NCI-H345 (cell line): ENCODE results near the gene TXNL4A.

Experiments used
- DNase-seq: peaks from one replicate; lab custom pipeline; 2025; lab: John Stamatoyannopoulos, UW

Gene TXNL4A

DNA sequence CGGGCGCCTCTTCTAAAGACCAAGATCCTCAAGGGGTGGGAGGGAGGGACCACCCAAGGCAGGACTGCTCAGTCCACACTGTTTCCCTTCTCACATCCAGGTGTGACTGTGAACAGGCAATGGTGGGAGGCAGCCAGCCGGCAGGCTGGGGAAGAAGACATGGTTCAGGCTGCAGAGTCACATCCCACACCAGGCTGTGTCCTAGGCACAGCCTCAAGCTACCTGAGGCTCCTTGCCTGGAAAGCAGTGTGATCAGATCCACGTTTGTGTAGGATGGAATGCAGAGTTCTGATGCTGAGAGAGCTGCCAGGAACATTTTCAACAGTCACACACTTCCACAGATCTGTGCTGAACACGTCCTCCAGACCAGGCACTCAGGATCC lies 53.3 kb downstream of the TXNL4A start:
- no peak for DNase-seq

GRCh38 chr18:79934311-79935097 lies 53.9 kb downstream of the TXNL4A start:
- DNase-seq, result no peak

DNA sequence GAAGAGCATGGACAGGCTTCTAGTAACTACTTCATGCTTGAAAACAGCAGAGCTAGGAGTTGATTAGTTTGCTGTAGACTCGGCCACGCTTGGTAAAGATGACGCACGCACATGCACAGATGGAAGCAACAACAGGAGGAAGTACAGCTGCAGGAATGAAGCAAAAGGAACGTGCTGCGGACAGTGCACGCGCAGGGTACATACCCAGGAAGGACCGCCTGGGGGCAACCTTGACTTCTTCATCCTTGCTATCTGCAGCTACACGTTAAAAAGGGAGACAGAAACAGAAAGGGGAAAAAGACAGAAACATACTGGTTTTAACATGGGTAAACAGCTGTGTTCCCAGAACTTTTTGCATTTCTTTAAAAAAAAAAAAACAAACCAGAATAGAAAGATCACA lies 54.6 kb downstream of the TXNL4A start:
- DNase-seq, result no peak

DNA sequence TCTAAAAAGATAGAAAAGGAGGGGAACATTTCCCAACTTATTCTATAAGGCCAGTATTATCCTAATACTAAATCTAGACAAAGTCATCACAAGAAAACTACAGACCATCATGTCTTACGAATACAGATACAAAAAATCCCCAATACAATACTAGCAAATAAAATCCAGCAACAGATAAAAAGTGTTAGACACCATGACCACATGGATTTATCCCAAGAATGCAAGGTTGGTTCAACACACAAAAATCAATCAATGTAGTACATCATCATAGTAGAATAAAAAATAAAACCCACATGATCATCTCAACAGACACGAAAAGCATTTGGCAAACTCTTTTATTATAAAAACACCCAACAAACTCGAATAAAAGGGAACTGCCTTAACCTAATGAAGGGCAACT lies 55.5 kb downstream of the TXNL4A start:
- DNase-seq, result no peak

- no peak for DNase-seq
Observed at GRCh38 chr18:79931475-79931874, 56.9 kb downstream of the TXNL4A start.

DNA sequence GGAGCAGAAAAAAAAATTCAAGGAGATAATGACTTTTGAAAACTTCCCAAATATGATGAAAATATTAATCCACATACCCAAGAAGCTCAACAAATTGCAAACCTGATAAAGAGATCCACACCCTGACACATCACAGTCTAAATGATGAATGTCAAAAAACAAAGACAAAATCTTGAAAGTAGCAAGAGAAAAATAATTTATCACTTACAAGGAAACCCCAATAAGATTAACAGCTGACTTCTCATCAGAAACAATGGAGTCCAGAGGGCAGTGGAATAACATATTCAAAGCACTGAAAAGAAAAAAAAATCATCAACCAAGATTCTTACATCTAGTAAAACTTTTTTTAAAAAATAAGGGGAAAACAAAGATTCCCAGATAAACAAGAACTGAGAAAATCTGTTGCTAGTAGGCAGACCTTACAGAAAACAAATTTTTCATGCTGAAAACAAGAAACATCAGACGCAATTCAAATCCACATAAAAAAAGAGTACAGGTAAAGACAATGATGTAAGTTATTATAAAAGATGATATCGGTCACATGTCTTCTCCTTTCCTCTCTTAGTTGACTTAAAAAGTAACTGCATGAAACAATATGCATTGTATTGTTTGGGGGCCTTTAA lies 58.2 kb downstream of the TXNL4A start:
- no peak for DNase-seq

DNA sequence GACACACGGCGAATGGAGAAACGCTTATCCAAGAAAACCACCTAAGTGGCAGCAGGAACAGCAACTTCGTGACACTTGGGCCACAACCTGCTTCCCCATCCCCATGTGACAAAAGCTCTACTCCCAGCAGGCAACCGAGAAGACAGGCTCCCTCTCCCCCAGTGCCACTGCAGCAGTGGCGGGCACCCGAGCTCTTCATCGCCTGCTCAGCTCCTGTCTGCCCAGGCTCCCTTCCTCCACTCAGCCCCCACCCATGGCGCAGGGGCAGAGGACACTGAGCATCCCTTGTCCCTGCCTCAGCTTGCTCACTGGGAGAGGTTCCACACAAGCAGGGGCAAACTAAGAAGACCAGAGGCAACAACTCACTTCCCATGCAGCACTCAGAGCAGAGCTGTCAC lies 59.8 kb downstream of the TXNL4A start:
- DNase-seq, result no peak

- DNase-seq, result no peak
Observed at GRCh38 chr18:79927607-79928562, 60.5 kb downstream of the TXNL4A start.

DNA sequence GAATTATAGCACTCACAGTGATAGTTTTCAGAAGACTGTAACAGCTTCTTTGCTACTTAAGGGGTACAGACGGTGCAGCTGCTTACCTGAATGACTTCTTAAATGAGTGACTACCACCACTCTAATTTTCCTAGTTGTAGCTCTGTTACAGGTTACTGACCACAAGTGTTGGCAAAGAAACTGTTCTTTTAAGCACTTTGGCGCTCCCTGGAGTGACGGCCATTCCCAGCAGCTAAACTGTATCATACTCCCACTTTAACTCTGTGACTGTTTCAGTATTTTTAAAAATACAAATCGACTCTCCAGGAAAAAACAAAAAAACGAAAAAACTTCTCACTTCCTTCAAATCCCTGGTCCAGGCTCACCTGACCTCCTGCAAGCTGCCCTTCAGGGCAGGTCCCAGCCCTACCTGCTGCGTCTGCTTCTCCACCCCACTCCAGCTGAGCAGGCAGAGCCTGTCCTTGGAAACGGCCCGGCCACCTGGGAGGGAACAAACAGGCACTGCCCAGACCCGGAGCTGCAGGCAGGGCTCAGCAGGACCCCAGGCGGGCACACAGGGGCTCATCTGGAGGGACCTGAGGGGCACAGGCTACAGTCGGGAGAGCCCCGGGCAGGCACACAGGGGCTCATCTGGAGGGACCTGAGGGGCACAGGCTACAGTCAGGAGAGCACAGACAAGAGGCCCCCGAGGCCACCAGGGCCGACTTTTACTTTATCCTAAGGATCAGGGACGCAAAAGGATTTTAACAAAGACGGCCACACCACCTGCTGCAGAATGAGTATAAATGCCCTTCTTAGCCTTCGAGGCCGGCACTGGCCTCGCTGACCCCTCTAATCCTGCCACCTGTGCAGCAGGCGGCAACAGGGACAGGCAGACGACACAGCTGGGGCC lies 61.4 kb downstream of the TXNL4A start:
- DNase-seq, result no peak

GRCh38 chr18:79926306-79926705 lies 62.1 kb downstream of the TXNL4A start:
- no peak for DNase-seq

GRCh38 chr18:79924814-79925731 lies 63.3 kb downstream of the TXNL4A start:
- peak; percentile 83 for DNase-seq

GRCh38 chr18:79923896-79924585 lies 64.3 kb downstream of the TXNL4A start:
- DNase-seq, result no peak

- no peak for DNase-seq
Observed at GRCh38 chr18:79922971-79923411, 65.4 kb downstream of the TXNL4A start.

DNA sequence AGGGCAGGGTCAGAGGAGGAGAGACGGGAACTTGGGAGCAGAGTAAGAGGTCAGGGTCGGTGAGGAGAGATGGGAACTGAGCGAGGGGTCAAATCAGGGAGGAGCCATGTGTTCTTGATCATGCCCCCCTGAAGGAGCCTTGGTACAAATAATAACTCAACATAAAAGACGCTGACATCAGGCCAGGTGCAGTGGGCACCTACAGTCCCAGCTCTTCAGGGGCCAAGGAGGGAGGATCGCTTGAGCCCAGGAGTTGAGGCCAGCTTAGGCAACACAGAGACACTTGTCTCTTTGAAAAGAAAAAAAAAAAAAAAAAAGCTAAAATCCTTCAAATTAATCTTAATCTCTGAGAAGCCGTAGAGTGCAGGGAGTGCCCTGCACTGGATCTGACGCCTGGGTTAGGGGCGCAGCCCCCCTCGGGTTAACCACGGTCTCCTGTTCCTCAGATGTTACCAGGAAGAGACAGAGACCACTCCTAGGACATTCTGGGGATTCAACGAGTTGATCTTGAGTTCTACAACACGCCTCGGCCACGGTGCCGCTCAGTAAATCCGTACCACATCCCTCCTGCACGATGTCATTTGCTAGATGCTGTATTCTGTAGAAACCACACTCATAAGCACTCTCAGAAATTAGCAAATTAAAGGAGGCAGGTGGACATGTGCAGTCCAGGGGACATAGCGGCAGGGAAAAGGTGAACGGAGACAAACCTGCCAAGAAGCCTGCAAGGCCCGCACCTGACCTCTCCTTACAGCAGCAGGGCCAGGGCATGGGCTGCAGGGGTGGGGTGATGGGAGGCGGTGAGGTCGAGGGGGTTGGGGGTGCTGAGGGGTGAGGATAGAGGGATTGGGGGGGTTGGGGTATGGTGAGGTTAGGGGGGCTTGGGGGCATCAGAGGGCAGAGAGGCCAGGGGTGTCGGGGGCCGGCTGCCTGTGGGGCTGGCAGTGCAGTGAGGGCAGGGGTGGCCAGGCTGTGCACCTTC lies 66.1 kb downstream of the TXNL4A start:
- no peak for DNase-seq
